ENCODE measurements around the gene A1CF. TPM values are rescaled to one million over a fixed set of nuclear protein-coding genes. Genes with fewer than 3 reads are reported as not detected.

A1CF gene
- total and polyA plus RNA-seq, 2 of the 8 experiments (the other 6 are each of a cell fraction or from before 2014, with no cell fraction given): not detected

- H3K56ac ChIP-seq (replicated peaks; ENCODE audit: insufficient read length, low read depth, low read length): no peak overlapping the region
- H4K5ac ChIP-seq (ENCODE audit: insufficient read length, low read depth, low read length): no peak overlapping the region
- no peak overlapping the region for H3K4ac ChIP-seq (replicated peaks; ENCODE audit: insufficient read length, low read depth, low read length)
- no peak overlapping the region for H2BK120ac ChIP-seq (replicated peaks; ENCODE audit: low read depth, low read length)
- WGBS, 2 experiments (ENCODE audit: extremely low coverage in 1 of 2, insufficient coverage in 1 of 2, insufficient read length in 1 of 2, insufficient replicate concordance in 2 of 2, low coverage in 1 of 2, low lambda C conversion rate in 2 of 2, missing lambda C conversion rate in 1 of 2): 82% methylated on average over 1 of the region's 1 CpG; no CpG with 5 or more reads in 1 of the 2 experiments
- no peak overlapping the region for H2BK5ac ChIP-seq (ENCODE audit: low read depth, low read length)
- no peak overlapping the region for H2AFZ ChIP-seq (ENCODE audit: low read length)
- H3K4me2 ChIP-seq (ENCODE audit: insufficient read depth in 1 of 2, low read depth in 2 of 2, low read length in 2 of 2): no peak overlapping the region
- H3K27ac ChIP-seq (ENCODE audit: low read depth, low read length): no peak overlapping the region
- DNase-seq (ENCODE audit: low read depth in 1 of 2, low spot score in 2 of 2) (no peak), FAIRE-seq (no peak)
- H3K27me3 ChIP-seq (replicated peaks in 1 of 4; ENCODE audit: control insufficient read depth in 3 of 4, extremely low read depth in 1 of 4, insufficient read depth in 3 of 4, low read length in 3 of 4): no peaks in the 10 kb centered on the region
- H3K18ac ChIP-seq (ENCODE audit: extremely low read depth, low read length): no peak overlapping the region
- H3K4me1 ChIP-seq (replicated peaks in 1 of 4; ENCODE audit: control insufficient read depth in 3 of 4, insufficient read depth in 4 of 4, low read length in 3 of 4): no peaks in the 10 kb centered on the region
- ChIA-PET CTCF (ENCODE audit: partially characterized antibody) (no interaction called here), POLR2A (ENCODE audit: partially characterized antibody) (no interaction called here)
- H2BK15ac ChIP-seq (ENCODE audit: low read length): no peak overlapping the region
- H3K36me3 ChIP-seq (ENCODE audit: control insufficient read depth in 2 of 4, insufficient read depth in 4 of 4, low read length in 3 of 4): no peaks in the 10 kb centered on the region
- H3K9me3 ChIP-seq (ENCODE audit: insufficient read depth in 2 of 2, low read depth in 1 of 2, low read length in 1 of 2): no peaks in the 10 kb centered on the region
- H2AK5ac ChIP-seq (ENCODE audit: low read depth, low read length): no peak overlapping the region
- no peak overlapping the region for H3K4me3 ChIP-seq (ENCODE audit: extremely low read depth in 1 of 4, insufficient read depth in 2 of 4, low read depth in 3 of 4, low read length in 4 of 4)
- no peaks in the 10 kb centered on the region for H3K79me1 ChIP-seq (ENCODE audit: low read depth, low read length)
- no peak overlapping the region for H3K14ac ChIP-seq (ENCODE audit: insufficient read length)
- H3K23me2 ChIP-seq (ENCODE audit: low read depth, low read length): no peaks in the 10 kb centered on the region
- no peak overlapping the region for H4K8ac ChIP-seq (ENCODE audit: extremely low read depth, insufficient read depth, low read length)
- no peaks in the 10 kb centered on the region for H3K79me2 ChIP-seq (ENCODE audit: control insufficient read depth in 1 of 2, insufficient read depth in 2 of 2, low read length in 2 of 2)
- no peak overlapping the region for H4K91ac ChIP-seq (replicated peaks; ENCODE audit: insufficient read length, low read length)
- H2BK12ac ChIP-seq (ENCODE audit: low read depth, low read length): no peak overlapping the region
- H2BK20ac ChIP-seq (ENCODE audit: low read length): no peak overlapping the region
- no peaks in the 10 kb centered on the region for H4K20me1 ChIP-seq (replicated peaks in 1 of 2; ENCODE audit: control insufficient read depth in 1 of 2, insufficient read depth in 2 of 2, low read length in 2 of 2)
- H3K9ac ChIP-seq (replicated peaks in 1 of 4; ENCODE audit: extremely low read depth in 1 of 4, low read depth in 3 of 4, low read length in 3 of 4): no peak overlapping the region
- no peak overlapping the region for H3K23ac ChIP-seq (ENCODE audit: insufficient read length)
- TF ChIP-seq POU5F1 (IDR thresholded peaks at IDR 0.05; ENCODE audit: low read depth, low read length) (no peak), EGR1 (IDR thresholded peaks at IDR 0.05; ENCODE audit: borderline replicate concordance, low read depth, low read length) (no peak), ASH2L (IDR thresholded peaks at IDR 0.05; ENCODE audit: low read length) (no peak), CTCF (IDR thresholded peaks at IDR 0.05; ENCODE audit: control extremely low read depth in 1 of 3, insufficient read depth in 1 of 3, low read depth in 1 of 3, low read length in 3 of 3) (no peak), EP300 (IDR thresholded peaks at IDR 0.05; ENCODE audit: borderline replicate concordance in 1 of 2, low read depth in 2 of 2, low read length in 2 of 2) (no peak), KDM4A (IDR thresholded peaks at IDR 0.05; ENCODE audit: low read depth, low read length, severe bottlenecking) (no peak), USF2 (IDR thresholded peaks at IDR 0.05; ENCODE audit: low read length) (no peak), TCF12 (IDR thresholded peaks at IDR 0.05; ENCODE audit: low read depth, low read length) (no peak), SIRT6 (IDR thresholded peaks at IDR 0.05; ENCODE audit: low read length) (no peak), BACH1 (IDR thresholded peaks at IDR 0.05; ENCODE audit: low read length) (no peak), HDAC2 (IDR thresholded peaks at IDR 0.05; ENCODE audit: borderline replicate concordance in 1 of 2, low read depth in 2 of 2, low read length in 2 of 2) (no peak), POLR2A (IDR thresholded peaks at IDR 0.05; ENCODE audit: control extremely low read depth in 1 of 2, low read depth in 2 of 2, low read length in 2 of 2) (no peak)
These were observed 44.2 kb upstream of the A1CF start for GRCh38 chr10:50929670-50930069.
